HPDE6-E6E7 (cell line): ENCODE measurements around the gene PTPRN2.

ENCODE experiments used
- DNase-seq: peaks from one replicate; pipeline ENCODE4 v3.0.0; 2011; ENCODE audit warnings: missing footprints; ENCODE audit errors: extremely low spot score

The PTPRN2 gene

DNA sequence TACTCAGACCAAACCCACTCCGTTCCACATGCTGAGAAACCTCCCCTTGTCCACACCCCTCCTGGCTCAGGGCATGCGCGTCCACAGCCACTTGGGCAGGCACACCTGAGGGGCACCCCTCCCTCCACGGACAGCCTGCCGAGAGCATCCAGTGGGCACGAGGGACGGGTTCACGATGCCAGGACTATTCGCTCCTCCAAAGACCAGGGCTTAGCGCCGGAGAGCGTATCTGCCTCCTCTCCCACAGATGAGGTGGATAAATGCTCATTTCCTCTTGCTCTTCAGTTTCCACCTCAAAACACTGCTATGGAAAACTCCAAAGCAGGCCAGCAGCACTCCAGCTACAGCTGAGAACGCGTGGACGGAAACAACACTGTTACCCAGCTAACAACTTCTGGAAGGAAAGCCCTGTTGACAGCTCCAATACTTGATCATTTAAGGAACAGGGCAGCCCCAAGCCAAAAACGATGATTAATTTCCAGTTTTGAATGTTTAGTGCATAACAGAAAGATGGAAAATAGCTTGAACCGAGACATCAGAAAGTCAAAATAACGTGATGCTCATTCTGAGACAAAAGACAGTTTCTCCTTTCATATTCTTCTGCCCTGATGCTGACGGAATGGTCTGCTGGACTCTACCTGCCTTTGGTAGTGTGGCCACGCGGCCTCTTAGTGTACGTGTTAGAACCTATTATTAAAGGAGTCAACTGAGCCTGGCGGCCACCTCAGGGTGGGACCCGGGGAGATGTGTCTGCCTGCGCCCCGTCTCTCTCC is 1046.1 kb downstream of the PTPRN2 start:
- no peak for DNase-seq

DNA sequence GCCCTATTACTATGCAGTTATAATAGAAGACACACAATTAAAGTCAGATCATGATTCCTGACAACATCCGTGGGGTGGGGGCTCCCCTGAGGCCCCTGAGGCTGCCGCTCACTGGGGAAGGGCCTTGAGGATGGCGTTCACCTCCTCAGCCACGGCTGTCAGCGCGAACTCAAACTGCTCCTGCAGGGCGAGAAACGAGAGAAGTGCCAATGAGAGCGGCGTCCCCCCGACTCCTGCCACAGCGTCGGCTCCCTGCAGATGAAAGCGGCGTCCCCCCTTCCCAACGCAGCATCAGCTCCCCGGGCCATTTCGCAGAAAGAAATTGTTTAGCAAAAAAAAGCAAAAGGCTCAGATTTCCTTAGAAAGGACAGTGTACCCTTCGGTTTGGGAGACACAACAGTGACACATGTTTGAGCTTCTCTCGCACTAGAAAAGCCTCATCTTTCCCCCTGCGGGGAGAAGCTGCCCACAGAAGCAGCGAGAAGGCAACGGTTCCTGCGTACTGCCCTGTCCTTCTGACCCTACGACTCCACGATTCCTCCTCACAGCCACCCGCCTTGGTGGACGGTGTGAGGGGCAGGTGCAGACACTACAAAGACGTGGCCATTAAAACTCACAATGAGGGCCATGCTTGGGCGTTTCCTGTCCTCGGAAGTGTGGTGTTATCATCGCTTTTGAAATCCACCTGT is 1046.9 kb downstream of the PTPRN2 start:
- no peak for DNase-seq

DNA sequence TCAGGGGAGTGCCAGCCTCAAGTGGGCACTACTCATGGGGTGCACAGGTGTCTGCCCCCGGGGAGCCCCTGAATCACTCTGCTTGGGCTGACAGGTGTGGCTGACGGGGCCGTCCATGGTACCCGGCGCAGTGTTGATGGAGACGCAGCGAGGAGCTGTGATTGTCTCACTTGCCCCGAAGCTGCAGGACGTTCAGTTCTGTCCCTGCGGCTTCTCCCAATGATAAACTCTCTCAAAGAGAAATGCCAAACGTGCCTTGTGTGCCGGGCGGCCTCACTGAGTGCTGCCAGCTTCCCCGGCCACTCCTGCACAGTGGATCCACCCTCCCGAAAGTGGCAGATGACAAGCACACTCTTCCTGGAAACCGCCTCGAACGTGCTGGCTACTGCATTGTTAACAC is 1047.6 kb downstream of the PTPRN2 start:
- no peak for DNase-seq

DNA sequence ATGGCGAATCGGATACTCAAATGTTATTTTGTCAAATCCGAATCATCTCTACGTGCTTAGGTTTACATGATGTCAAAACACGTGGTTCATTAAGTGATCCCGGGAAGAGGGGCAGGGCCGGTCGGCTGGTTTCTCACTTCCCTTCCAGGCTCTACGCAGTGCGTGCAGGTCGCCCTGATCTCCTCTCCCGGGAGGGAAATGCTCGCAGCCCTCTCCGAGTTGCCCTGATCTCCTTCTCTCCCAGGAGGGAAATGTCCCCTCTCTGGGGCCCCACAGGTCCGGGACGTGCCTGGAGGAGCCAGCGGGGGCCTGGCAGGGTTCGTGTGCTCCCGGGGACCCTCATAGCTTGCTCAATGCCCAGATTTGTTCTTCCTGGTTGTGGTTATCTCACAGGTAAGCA is 1048.1 kb downstream of the PTPRN2 start:
- DNase-seq = no peak

DNA sequence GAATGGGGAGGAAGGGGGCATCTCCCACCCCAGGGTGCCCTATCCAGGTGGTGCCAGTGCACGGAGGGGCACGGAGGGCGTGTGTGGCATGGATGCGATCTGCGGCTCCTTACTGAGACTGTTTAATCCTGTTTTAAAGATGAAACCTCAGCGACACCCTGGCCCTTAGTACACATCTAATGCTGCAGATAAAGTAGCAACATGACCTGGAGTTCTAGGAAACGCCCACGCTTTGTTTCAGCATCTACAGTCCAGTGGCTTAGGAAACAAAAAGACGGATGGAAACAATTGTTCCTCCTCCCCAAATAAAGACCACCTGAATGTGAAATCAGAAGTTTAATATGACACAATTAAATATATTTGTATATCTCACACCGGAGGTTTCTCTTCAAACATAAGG is 1048.9 kb downstream of the PTPRN2 start:
- DNase-seq = no peak

DNA sequence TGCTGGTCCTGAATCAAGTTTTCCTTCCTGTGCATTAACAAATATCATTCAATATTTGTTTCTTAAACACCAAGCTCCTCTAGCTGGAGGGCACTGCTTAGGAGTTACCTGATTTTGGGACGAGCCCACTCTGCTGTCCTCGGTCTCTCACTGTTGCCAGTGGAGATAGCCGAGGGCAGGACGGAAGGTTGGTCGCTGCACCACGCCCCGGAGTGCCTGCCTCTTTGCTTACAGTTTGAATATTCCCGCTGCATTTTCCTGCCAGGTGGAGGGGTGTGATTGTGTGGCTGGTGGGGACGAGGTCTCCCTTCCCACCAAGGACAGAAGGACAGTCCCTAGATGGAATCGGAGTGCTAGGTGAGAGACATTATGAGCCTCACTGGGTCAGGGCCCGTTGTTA is 1049.3 kb downstream of the PTPRN2 start:
- no peak for DNase-seq

DNA sequence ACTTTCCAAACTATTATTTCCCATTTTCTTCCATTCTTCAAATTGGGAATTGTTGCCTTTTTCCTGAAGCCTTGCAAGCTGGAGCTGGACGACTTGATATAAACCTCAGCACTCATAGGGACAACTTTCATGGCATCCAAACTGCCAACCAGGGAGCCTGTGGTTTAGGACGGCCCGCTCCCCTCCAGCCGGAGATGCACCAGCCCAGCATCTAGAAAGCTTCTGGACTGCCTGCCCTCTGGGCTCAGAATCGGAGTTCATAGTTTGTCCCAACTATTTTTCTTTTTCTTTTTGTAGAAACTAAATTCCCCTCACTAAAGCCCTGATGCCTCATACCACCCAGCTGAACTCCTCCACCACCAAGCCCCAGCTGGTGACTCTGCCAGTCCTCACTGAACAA is 1050.6 kb downstream of the PTPRN2 start:
- no peak for DNase-seq

DNA sequence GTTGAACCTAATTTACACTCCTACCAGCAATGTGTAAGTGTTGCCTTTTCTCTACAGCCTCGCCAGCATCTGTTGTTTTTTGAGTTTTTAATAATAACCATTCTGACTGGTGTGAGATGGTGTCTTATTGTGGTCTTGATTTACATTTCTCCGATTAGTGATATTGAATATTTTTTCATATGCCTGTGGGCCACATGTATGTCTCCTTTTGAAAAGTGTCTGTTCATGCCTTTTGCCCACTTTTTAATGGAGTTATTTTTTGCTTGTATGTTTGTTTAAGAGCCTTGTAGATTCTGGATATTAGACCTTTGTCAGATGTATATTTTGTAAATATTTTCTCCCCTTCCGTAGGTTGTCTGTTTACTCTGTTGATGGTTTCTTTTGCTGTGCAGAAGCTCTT is 1055.6 kb downstream of the PTPRN2 start:
- DNase-seq = no peak

DNA sequence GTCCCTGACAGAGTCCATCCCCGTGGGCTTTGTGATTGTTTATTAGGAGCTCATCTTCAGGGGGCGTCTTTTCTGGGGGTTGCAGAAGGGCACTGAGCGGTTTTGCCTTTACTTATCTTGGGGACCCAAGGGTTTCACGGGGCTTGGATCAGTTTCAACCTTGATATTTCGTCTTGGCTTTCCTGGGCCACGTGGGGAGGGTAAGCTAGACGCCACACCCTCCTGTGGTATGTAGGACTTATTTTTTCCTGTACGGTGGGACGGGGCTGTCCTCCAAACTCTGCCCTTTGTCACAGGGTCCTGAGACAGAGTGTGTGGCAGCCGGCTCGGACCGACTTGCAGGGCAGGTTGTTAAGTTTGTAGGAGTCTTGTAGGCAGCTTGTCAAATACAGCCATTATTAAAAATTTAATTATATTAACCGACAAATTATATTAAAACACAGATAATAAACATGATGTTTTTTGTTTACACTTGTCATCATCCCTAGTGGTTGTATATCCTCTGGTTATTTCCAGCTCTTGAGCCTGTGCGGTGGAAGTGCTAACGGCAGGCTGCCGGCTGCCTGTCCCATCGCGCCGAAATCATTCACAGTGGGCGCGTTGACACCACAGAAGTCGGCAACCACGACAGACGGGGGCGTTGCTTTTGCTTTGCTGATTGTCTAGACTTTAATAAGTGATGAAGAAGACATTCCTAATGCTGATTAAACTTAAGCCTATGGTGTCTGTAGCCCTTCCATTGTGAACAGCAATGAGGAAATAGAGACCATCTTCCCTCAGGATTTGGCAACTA is 1057.7 kb downstream of the PTPRN2 start:
- DNase-seq = no peak

DNA sequence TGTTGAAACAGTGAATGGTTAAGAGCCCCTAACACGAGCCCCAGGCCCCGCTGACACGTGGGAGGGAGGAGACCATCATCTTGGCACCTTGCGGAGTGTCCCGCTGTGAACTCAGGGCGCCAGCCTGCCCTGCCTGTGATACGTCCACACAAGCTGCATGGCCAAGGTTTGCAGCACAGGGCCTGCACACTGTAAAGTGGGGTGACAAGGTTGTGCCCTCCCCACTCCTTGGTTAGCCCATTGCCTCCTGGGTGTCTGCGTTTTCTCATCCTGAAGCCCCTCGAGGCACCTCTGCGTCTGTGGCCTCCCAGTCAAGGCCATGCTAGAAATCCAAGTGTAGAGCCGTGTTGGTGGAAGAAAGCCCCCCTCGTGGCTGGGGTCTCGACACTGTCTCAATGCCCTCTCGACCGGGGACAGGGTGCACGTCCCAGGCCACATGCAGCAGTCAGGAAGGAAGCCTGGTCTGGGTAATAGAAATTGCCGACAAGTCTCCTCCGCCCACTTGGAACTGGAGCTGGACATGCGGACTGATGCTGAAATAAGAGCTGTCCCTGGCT is 1058.8 kb downstream of the PTPRN2 start:
- DNase-seq = no peak

DNA sequence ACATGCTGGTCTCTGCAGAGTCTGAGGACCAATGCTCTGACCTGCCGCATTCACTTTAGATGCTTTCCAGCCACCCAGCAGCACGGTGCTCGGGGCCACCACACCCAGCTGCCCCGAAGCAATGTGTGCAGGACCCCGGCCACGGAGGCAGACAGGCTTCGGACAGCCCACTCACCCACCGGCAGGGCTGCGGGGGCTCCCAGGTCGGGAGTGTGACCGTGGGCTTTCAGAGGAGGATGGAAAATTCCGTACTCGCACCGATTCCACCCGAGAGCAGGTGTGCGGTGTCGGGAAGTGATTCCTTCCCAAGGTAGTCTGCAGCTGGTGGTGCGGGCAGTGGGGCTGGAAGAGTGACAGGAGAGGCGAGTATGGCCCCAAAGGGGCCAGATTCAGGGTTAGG is 1059.9 kb downstream of the PTPRN2 start:
- DNase-seq = no peak

DNA sequence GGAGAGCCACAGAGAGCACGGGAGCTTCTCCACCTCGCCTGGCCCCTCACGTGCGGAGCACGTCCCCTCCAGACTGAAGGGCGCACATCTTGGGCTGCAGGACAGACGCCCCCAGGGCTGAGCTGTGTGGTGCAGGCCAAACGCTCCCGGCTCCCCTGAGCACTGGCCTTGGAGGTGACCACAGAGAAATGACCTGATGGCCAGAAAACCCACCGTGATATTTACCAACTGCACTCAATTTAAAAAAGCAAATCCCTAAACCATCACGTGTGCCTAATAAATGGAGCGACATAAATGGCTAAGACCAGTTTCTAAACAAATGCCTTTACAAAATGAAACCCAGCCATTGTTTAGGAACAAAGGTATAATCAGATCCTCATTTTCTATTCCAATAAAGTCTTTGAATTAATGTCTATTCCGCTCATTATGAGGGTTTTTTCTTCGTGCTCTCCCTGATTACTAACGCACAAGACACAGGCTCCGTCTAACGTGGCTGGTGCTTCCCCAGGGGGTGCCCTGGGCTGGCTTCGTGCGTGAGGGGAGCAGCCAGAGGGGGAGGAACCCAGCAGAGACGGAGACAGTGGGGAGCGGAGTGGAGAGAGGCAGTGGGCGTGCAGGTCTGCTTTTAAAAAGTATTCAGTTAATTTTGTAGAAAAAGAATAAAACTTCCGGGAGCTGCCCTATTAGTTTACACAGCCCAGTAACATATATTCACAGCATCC is 1060.5 kb downstream of the PTPRN2 start:
- no peak for DNase-seq

DNA sequence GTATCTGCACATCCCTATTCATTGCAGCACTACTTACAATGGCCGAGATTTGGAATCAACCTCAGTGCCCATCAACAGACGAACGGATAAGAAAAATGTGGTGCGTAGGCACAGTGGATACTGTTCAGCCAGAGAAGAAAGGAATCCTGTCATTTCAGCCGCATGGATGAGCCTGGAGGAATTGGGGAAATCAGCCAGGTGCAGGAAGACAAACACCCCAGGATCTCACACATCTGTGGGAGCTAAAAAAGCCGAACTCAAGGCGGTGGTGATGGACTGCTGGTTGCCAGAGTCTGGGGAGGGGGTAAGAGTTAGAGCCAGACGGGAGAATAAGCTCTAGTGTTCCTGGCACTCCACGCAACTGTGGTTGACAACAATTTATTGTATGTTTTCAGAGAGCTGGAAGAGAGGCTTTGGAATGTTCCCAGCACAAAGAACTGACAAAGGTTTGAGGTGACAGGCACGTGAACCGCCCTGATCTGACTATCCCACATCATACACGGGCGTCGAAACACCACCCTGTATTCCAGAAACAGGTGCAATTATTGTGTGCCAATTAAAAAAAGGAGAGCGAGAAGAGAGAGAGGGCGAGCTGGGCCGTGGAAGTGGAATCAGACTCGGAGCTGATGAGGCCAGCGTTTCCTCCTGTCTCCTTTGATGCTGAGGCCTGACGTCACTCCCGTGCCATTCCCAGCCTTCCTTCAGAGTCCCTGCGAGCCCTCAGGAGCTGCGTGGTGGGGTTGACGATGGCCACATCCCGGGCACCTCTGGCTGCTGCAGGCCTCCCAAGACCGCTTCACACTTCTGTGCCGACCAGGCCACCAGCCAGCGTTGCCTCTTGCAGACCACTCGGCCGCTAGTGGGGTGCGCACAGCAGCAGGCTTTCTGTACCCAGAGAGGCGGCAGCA is 1061.4 kb downstream of the PTPRN2 start:
- no peak for DNase-seq

DNA sequence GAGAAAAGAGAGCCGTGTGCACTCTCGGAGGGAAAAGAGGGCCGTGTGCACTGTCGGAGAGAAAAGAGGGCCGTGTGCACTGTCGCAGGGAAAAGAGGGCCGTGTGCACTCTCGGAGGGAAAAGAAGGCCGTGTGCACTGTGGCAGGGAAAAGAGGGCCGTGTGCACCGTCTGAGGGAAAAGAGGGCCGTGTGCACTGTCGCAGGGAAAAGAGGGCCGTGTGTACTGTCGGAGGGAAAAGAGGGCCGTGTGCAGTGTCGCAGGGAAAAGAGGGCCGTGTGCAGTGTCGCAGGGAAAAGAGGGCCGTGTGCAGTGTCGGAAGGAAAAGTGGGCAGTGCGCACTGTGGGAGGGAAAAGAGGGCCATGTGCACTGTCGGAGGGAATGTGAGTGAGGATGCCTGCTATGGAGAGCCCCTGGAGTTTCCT is 1062.1 kb downstream of the PTPRN2 start:
- DNase-seq = no peak

DNA sequence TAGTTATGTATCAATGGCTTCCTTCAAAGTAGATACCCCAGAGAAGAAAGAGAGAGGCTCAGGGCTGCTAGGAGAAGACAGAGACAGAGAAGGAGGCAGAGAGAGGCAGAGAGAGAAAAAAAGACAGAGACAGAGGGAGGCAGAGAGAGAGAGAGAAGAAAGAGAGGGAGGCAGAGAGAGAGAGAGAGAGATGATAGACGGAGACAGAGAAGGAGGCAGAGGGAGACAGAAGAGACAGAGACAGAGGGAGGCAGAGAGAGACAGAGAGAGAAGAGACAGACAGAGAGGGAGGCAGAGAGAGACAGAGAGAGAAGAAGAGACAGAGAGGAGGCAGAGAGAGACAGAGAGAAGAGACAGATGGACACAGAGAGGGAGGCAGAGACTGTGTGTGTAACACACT is 1062.9 kb downstream of the PTPRN2 start:
- no peak for DNase-seq

DNA sequence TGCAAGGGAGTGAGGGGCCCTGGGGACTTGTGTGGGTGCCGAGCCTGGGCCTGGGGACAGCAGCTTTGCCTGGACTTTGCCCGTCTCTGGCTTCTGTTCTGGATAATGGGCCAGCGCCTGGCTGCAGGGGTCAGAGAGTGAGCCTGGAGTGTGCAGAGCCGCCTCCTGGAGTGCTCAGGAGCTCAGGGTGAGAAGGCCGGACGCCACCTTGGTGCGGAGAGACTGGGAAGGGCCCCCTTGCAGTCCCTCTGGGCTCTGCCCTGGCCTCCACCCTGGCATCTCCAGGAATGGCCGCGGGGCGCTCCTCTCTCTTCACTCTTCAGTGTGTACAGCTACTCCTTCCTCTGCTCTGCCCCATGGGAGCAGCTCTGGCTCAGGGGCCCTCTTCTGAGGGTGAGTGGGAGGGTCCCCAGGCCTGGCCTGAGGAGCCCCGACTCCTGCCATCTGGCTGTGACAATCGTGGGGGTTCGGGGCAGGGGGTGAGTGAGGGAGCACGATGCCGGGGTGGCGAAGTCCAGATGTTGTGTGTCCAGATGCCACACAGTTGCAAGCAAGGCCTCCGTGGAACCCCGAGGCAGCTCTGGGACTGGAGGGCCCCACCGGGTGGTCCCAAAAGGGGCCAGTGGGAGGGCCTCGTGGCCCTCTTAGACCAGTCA is 1063.7 kb downstream of the PTPRN2 start:
- DNase-seq = no peak

DNA sequence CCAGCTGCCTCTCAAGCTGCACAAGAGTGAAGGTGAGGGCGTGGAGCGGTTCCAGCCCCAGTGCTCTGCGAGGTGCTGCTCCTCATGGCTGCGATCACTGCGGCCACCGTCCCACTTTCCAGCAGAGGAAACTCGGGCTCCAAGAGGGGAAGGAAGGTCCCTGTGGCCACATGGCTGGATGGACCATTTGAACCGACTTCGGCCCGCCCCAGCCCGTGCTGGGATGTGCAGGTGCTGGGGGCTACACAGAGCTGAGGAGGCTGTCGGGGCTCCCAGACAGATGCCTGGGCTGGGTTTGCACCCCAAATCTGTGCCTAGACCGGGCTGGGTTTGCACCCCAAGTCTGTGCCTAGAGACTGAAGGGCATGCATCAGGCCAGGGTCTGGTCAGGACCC is 1064.3 kb downstream of the PTPRN2 start:
- DNase-seq = no peak

DNA sequence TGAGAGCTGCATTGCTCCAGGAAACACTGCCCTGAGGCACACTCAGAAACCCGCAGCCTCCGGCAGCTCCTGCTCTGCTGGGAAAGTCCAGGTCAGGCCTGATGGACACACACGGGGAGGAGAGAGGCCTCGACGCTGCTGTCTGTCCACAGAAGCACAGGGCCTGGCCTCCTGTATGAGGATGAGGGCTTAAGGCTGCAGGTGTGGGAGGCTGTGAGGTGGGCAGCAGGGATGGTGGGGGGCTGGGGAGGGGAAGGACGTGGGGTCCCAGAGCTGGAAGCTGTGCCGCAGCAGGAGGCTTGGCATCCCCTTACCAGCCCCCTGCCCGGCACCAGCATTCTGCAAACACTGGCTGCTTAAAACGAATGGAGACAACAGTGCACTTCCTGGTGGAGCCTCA is 1064.7 kb downstream of the PTPRN2 start:
- no peak for DNase-seq

DNA sequence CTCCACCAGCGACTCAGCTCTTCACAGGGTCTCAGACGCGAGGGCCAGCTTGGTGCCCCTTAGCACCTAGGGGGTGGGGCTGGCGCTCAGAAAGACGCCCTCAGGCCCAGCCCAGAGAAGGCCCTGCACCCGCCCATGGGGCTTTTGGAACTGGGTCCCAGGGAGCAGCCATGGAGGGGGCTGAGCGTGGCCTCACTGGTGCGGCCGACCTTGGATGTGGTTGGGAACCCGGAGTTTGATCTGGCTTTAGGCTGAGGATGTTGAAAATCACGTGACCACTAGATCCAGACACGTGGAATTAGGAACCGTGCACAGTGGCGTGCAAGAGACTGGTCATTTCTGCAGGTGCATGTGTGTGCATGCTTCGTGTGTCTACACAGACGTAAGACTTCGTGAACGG is 1065.4 kb downstream of the PTPRN2 start:
- no peak for DNase-seq

DNA sequence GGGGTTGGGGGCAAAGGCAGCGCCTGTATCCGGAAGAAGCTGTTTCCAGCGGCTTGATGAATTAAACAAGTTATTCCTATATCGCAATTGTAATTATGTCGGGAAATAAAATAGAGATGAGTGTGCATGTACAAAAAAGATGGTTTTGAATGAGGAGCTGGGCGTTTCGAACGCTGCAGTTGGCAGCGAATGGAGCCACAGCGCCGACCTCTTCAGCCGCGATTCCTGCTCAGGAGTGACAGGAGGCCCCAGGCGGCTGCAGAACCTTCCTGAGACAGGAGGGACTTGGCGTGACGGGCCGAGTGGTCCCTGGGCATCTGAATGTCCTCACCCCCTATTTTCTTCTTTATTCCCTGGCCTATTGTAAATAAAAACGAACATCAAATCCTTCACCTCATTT is 1065.9 kb downstream of the PTPRN2 start:
- DNase-seq = no peak
